H9 (cell line): ENCODE measurements around the gene BASP1. TPM values are rescaled to one million over a fixed set of nuclear protein-coding genes. Genes with fewer than 3 reads are reported as not detected.

Source experiments
- DNase-seq: peaks from one replicate; pipeline ENCODE4 v3.0.0-alpha.2; 2017
- H2AFZ ChIP-seq: one replicate; pipeline ENCODE4 v1.6.1; 2013; ENCODE audit warnings: mild to moderate bottlenecking, low read length, control low read depth, moderate library complexity
- H2AK5ac ChIP-seq: 2 replicates; pipeline ENCODE4 v1.6.1; 2013; ENCODE audit warnings: low read length, control low read depth, mixed read lengths; ENCODE audit not compliant: insufficient read length
- H2BK120ac ChIP-seq: one replicate; pipeline ENCODE4 v1.6.1; 2013; ENCODE audit warnings: low read depth, mild to moderate bottlenecking, low read length, control low read depth, inconsistent platforms; ENCODE audit not compliant: poor library complexity, severe bottlenecking
- H2BK12ac ChIP-seq: 2 replicates; pipeline ENCODE4 v1.6.1; 2013; ENCODE audit warnings: low read length, control low read depth, mixed read lengths, low read depth; ENCODE audit not compliant: insufficient read length
- H2BK15ac ChIP-seq: 2 replicates; pipeline ENCODE4 v1.6.1; 2013; ENCODE audit warnings: low read depth, low read length, control low read depth
- H2BK20ac ChIP-seq: one replicate; pipeline ENCODE4 v1.6.1; 2013; ENCODE audit warnings: low read depth, mild to moderate bottlenecking, low read length, control low read depth, inconsistent platforms; ENCODE audit not compliant: poor library complexity, severe bottlenecking
- H2BK5ac ChIP-seq: 2 replicates; pipeline ENCODE4 v1.6.1; 2013; ENCODE audit warnings: low read length, control low read depth, mixed read lengths; ENCODE audit not compliant: insufficient read length
- H3K14ac ChIP-seq: 2 replicates; pipeline ENCODE4 v1.6.1; 2013; ENCODE audit warnings: low read length, control low read depth; ENCODE audit not compliant: insufficient read depth
- H3K18ac ChIP-seq: 2 replicates; pipeline ENCODE4 v1.6.1; 2013; ENCODE audit warnings: low read depth, mild to moderate bottlenecking, mixed read lengths, low read length, control low read depth; ENCODE audit not compliant: insufficient read length
- H3K23ac ChIP-seq: 2 replicates; pipeline ENCODE4 v1.6.1; 2013; ENCODE audit warnings: low read length, control low read depth, mixed read lengths, low read depth; ENCODE audit not compliant: insufficient read length
- H3K23me2 ChIP-seq: 2 replicates; pipeline ENCODE4 v1.6.1; 2013; ENCODE audit warnings: low read depth, mild to moderate bottlenecking, mixed read lengths, low read length, control low read depth; ENCODE audit not compliant: insufficient read length, poor library complexity, severe bottlenecking
- H3K27ac ChIP-seq: 2 replicates; pipeline ENCODE4 v1.5.1; 2013; ENCODE audit warnings: low read length, control low read depth, mixed read lengths, low read depth; ENCODE audit not compliant: insufficient read length
- H3K27me3 ChIP-seq: 2 replicates; pipeline ENCODE4 v1.6.1; 2013; ENCODE audit warnings: low read length, control low read depth, inconsistent platforms; ENCODE audit not compliant: insufficient read depth
- H3K4ac ChIP-seq: 2 replicates; pipeline ENCODE4 v1.6.1; 2013; ENCODE audit warnings: low read depth, mild to moderate bottlenecking, control low read depth, inconsistent platforms, low read length, moderate library complexity
- H3K4me1 ChIP-seq: 2 replicates; pipeline ENCODE4 v1.6.1; 2013; ENCODE audit warnings: low read length, control low read depth, inconsistent platforms; ENCODE audit not compliant: insufficient read depth
- H3K4me2 ChIP-seq: 2 replicates; pipeline ENCODE4 v1.6.1; 2013; ENCODE audit warnings: low read length, control low read depth, mixed read lengths; ENCODE audit not compliant: insufficient read length, insufficient read depth
- H3K56ac ChIP-seq: 2 replicates; pipeline ENCODE4 v1.6.1; 2013; ENCODE audit warnings: low read depth, mild to moderate bottlenecking, mixed read lengths, low read length, control low read depth; ENCODE audit not compliant: insufficient read length
- H3K79me1 ChIP-seq: 2 replicates; pipeline ENCODE4 v1.6.1; 2013; ENCODE audit warnings: low read depth, mild to moderate bottlenecking, moderate library complexity, low read length, control low read depth, inconsistent platforms; ENCODE audit not compliant: insufficient read depth, poor library complexity, severe bottlenecking
- H3K79me2 ChIP-seq: 2 replicates; pipeline ENCODE4 v1.6.1; 2013; ENCODE audit warnings: low read length, control low read depth, inconsistent platforms; ENCODE audit not compliant: insufficient read depth
- H3K9ac ChIP-seq: 2 replicates; pipeline ENCODE4 v1.6.1; 2013; ENCODE audit warnings: low read length, control low read depth, mixed read lengths; ENCODE audit not compliant: insufficient read length; ENCODE audit errors: extremely low read depth
- H3K9me3 ChIP-seq: one replicate; pipeline ENCODE4 v1.6.1; 2013; ENCODE audit warnings: low read depth, low read length, inconsistent platforms; ENCODE audit not compliant: control insufficient read depth
- H3T11ph ChIP-seq: one replicate; pipeline ENCODE4 v1.6.1; 2013; ENCODE audit warnings: mild to moderate bottlenecking, low read length, control low read depth, inconsistent platforms
- H4K20me1 ChIP-seq: one replicate; pipeline ENCODE4 v1.6.1; 2013; ENCODE audit not compliant: control insufficient read depth, insufficient read length, insufficient read depth
- H4K5ac ChIP-seq: 2 replicates; pipeline ENCODE4 v1.6.1; 2013; ENCODE audit warnings: low read depth, mild to moderate bottlenecking, mixed read lengths, low read length, control low read depth; ENCODE audit not compliant: insufficient read length
- H4K8ac ChIP-seq: replicated peaks from 2 replicates; pipeline ENCODE4 v1.6.1; 2013; ENCODE audit warnings: low read length, control low read depth, mixed read lengths, low read depth; ENCODE audit not compliant: insufficient read length
- H4K91ac ChIP-seq: 2 replicates; pipeline ENCODE4 v1.6.1; 2013; ENCODE audit warnings: low read depth, mild to moderate bottlenecking, moderate library complexity, mixed read lengths, low read length, control low read depth; ENCODE audit not compliant: insufficient read length
- H3K27ac Mint-ChIP-seq, 3 experiments: 2 replicates in 2 of 3; 3 replicates in 1 of 3; pipeline ENCODE4 v1.8.0; 2020 to 2021; ENCODE audit warnings: mixed read lengths in 3 of 3, mild to moderate bottlenecking in 1 of 3, moderate library complexity in 1 of 3
- H3K27me3 Mint-ChIP-seq: 2 replicates; pipeline ENCODE4 v1.8.0; 2021; ENCODE audit warnings: low read depth, mild to moderate bottlenecking, moderate library complexity, mixed read lengths
- H3K36me3 Mint-ChIP-seq, 3 experiments: 2 replicates in 2 of 3; 3 replicates in 1 of 3; pipeline ENCODE4 v1.8.0; 2020 to 2021; ENCODE audit warnings: low read depth in 3 of 3, mixed read lengths in 3 of 3; ENCODE audit not compliant: insufficient read depth in 1 of 3
- H3K4me1 Mint-ChIP-seq, 2 experiments: 2 replicates each; pipeline ENCODE4 v1.8.0; 2020; ENCODE audit warnings: mixed read lengths in 2 of 2
- H3K4me3 Mint-ChIP-seq, 2 experiments: 2 replicates in 1 of 2; 3 replicates in 1 of 2; pipeline ENCODE4 v1.8.0; 2020 to 2021; ENCODE audit warnings: mild to moderate bottlenecking in 2 of 2, mixed read lengths in 2 of 2, moderate library complexity in 1 of 2
- H3K9me3 Mint-ChIP-seq, 2 experiments: 2 replicates in 1 of 2; 3 replicates in 1 of 2; pipeline ENCODE4 v1.8.0; 2020; ENCODE audit warnings: mild to moderate bottlenecking in 2 of 2, mixed read lengths in 2 of 2, moderate library complexity in 1 of 2
- WGBS: extraction: QIAGEN DNeasy Blood & Tissue Kit; methylation state at CpG from one replicate; pipeline ENCODE4 v1.1.7; 2013; ENCODE audit warnings: missing lambda C conversion rate, low lambda C conversion rate, mixed read lengths; ENCODE audit not compliant: insufficient read length; ENCODE audit errors: extremely low coverage; 5-methylcytosine and 5-hydroxymethylcytosine counted together
- total RNA-seq: library from RNA; stranded (reverse); gene quantifications from 2 replicates; pipeline ENCODE4 v1.2.1, GENCODE V29; 2021
- TF ChIP-seq, protein P1 (sequence below): fragments of 200-600 bp; sonication (generic); conservative IDR thresholded peaks from 3 replicates; pipeline ENCODE4 v1.8.0; 2021; ENCODE audit warnings: antibody characterized with exemption, mild to moderate bottlenecking

The BASP1 gene
- total RNA-seq, 1 experiment from 2014 or later, result 180 TPM

DNA sequence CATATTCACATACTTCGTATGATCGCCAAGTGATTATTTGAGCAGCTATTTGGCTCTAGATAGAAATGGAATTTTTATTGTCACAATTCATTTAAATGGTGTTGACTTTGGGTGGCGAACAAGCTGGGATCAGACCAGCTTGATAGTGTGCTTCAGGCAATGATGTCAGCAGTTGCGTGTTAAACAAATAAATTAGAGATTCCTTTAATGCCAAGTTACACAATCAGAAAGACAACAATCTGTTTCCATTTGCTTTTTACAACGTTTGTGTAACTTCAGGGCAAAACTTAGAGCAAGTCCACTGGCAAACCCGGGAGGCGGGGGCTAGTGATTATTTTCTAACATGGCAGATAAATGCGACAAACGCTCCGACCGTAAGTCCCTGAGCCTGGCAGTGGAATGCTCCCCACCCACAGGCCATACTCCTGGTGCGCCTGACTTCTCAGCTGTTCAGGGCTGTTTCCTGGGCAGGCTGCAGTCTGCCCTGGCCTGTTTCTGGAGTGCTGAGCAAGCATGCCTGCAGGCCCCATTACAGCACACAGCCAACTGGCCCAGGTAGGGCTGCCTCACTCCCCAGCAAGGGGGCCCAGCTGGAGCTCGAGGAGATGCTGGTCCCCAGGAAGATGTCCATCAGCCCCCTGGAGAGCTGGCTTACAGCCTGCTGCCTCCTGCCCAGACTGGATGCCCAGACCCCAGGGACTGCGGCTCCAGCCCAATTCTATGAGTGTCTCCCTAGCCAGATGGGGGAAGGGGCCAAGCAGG is 88.7 kb downstream of the BASP1 start:
- no CpG with 5 or more reads among the region's 14 CpGs for WGBS
- H3K4me1 Mint-ChIP-seq, result peaks cover 20% of the 10 kb centered on the region in 2 experiments

More for the DNA sequence above, 88.7 kb downstream of the BASP1 start:
- Histone ChIP-seq H3K23ac (no peak overlapping the region), H4K91ac (no peak overlapping the region), H3K27me3 (no peaks in the 10 kb centered on the region; the same call in 1 of the 2 replicates), H3K9me3 (no peaks in the 10 kb centered on the region), H4K20me1 (no peaks in the 10 kb centered on the region), H3K79me2 (no peaks in the 10 kb centered on the region), H2BK5ac (no peak overlapping the region), H3K79me1 (no peaks in the 10 kb centered on the region), H3K23me2 (no peaks in the 10 kb centered on the region), H3K18ac (no peak overlapping the region), H2BK15ac (no peak overlapping the region), H3K4me2 (no peak overlapping the region), H2AK5ac (no peak overlapping the region), H3K9ac (no peak overlapping the region), H3T11ph (no peak overlapping the region), H2BK20ac (no peak overlapping the region), H3K4ac (no peak overlapping the region), H4K8ac (no peak overlapping the region), H2BK12ac (no peak overlapping the region), H3K56ac (no peak overlapping the region), H3K4me1 (no peaks in the 10 kb centered on the region), H4K5ac (no peak overlapping the region), H3K27ac (no peak overlapping the region), H3K14ac (no peak overlapping the region; the same call in 1 of the 2 replicates), H2BK120ac (no peak overlapping the region), H2AFZ (no peak overlapping the region)
- Mint-ChIP-seq H3K4me3 (no peak overlapping the region), H3K27me3 (no peaks in the 10 kb centered on the region), H3K36me3 (peaks cover 0 to 4% (median 0%) of the 10 kb centered on the region in 3 experiments; a peak in 1 of 7 replicates), H3K9me3 (no peaks in the 10 kb centered on the region; a peak in 4 of 5 replicates), H3K27ac (peak overlapping the region in 1 of 3 experiments; percentile 40; a peak in 1 of 7 replicates)
- TF ChIP-seq, protein P1, sequence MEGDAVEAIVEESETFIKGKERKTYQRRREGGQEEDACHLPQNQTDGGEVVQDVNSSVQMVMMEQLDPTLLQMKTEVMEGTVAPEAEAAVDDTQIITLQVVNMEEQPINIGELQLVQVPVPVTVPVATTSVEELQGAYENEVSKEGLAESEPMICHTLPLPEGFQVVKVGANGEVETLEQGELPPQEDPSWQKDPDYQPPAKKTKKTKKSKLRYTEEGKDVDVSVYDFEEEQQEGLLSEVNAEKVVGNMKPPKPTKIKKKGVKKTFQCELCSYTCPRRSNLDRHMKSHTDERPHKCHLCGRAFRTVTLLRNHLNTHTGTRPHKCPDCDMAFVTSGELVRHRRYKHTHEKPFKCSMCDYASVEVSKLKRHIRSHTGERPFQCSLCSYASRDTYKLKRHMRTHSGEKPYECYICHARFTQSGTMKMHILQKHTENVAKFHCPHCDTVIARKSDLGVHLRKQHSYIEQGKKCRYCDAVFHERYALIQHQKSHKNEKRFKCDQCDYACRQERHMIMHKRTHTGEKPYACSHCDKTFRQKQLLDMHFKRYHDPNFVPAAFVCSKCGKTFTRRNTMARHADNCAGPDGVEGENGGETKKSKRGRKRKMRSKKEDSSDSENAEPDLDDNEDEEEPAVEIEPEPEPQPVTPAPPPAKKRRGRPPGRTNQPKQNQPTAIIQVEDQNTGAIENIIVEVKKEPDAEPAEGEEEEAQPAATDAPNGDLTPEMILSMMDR, result no peak
- DNase-seq, result peak; percentile 40
